Measurements from ENCODE around the gene PPP3CA.

The PPP3CA gene

GRCh38 chr4:100985576-100985975, 361.8 kb downstream of the PPP3CA start:
- DNase-seq = no peak

- no peak for DNase-seq
These were observed 362.4 kb downstream of the PPP3CA start for GRCh38 chr4:100984901-100985300.

- no peak for DNase-seq
These were observed 363.9 kb downstream of the PPP3CA start for GRCh38 chr4:100983426-100983825.

- no peak for DNase-seq
These were observed 365.0 kb downstream of the PPP3CA start for GRCh38 chr4:100982345-100982744.

GRCh38 chr4:100981447-100982204, 365.7 kb downstream of the PPP3CA start:
- DNase-seq = no peak

GRCh38 chr4:100979736-100980135, 367.6 kb downstream of the PPP3CA start:
- DNase-seq = no peak

- DNase-seq = no peak
These were observed 369.5 kb downstream of the PPP3CA start for GRCh38 chr4:100977746-100978397.

- no peak for DNase-seq
These were observed 370.1 kb downstream of the PPP3CA start for GRCh38 chr4:100977274-100977673.

Measured in NCI-H524 treated with DMSO at 0.1 percent for 48 hours (cell line).